Astrocyte of the cerebellum (primary cell): ENCODE data around the gene PPDPF.

ENCODE experiments used
- DNase-seq: peaks from one replicate; pipeline ENCODE4 v3.0.0-alpha.2; 2011; ENCODE audit warnings: low read depth
- H3K4me3 ChIP-seq: 2 replicates; pipeline ENCODE4 v1.5.1; 2011; ENCODE audit warnings: mild to moderate bottlenecking, low read depth, low read length, moderate library complexity
- CTCF ChIP-seq: IDR thresholded peaks from 2 replicates; pipeline ENCODE4 v1.5.1; 2012; ENCODE audit warnings: low read length, low read depth, moderate library complexity, mild to moderate bottlenecking; ENCODE audit errors: missing control alignments
- in situ Hi-C: cut with HindIII; loops from 2 replicates; pipeline ENCODE4 v1.10.0; 2017; ENCODE audit warnings: low sequenced_read_pairs

The PPDPF gene

GRCh38 chr20:63520934-63521601 lies 503 bp downstream of the PPDPF start:
- peak overlapping the region; percentile 83 for H3K4me3 ChIP-seq
- TF ChIP-seq CTCF: no peak
- in situ Hi-C loops: no loop called here
- DNase-seq: no peak

GRCh38 chr20:63521602-63522001 lies 1.0 kb downstream of the PPDPF start:
- H3K4me3 ChIP-seq: peak overlapping the region; percentile 83
- no peak for DNase-seq
- no peak for TF ChIP-seq CTCF
- in situ Hi-C loops: no loop called here

- DNase-seq: no peak
- TF ChIP-seq CTCF: no peak
- in situ Hi-C loops: no loop called here
- H3K4me3 ChIP-seq: peak overlapping the region; percentile 83
Observed at GRCh38 chr20:63522091-63522868, 1.7 kb downstream of the PPDPF start.

GRCh38 chr20:63522981-63523611 lies 2.5 kb downstream of the PPDPF start:
- H3K4me3 ChIP-seq: no peak overlapping the region
- no peak for DNase-seq
- TF ChIP-seq CTCF: no peak
- in situ Hi-C loops: no loop called here

GRCh38 chr20:63525185-63525584 lies 4.6 kb downstream of the PPDPF start:
- no peak for DNase-seq
- in situ Hi-C loops: no loop called here
- TF ChIP-seq CTCF: no peak
- no peak overlapping the region for H3K4me3 ChIP-seq

- no peak for DNase-seq
- H3K4me3 ChIP-seq: no peak overlapping the region
- in situ Hi-C loops: no loop called here
- TF ChIP-seq CTCF: no peak
Observed at GRCh38 chr20:63525971-63526370, 5.4 kb downstream of the PPDPF start.
